ENCODE results near the gene CLDN15. TPM values are rescaled to one million over a fixed set of nuclear protein-coding genes. Genes with fewer than 3 reads are reported as not detected.
A peak's percentile ranks its signal among the peaks of the same experiment; 100 is the strongest.
"Not testable (repeated sequence)": the region's sequence is repeated elsewhere in the genome, so short reads cannot be mapped to it uniquely, and the experiment has no call there.

Gene CLDN15, protein sequence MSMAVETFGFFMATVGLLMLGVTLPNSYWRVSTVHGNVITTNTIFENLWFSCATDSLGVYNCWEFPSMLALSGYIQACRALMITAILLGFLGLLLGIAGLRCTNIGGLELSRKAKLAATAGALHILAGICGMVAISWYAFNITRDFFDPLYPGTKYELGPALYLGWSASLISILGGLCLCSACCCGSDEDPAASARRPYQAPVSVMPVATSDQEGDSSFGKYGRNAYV
- total RNA-seq (10 to 100 TPM in 1 of 9 donors, 1 to 10 TPM in 8; 1.4 to 37.6 (median 2.2) TPM), polyA plus RNA-seq (1 to 10 TPM; 1.9 to 3.6 TPM)
- long read RNA-seq, donor 1, partial matches to known transcripts = 1 of 1 reads
- long read RNA-seq, donor 1, other reads (novel, unspliced or antisense) = 0 of 1 reads
- long read RNA-seq, donor 2 = 0 reads
- long read RNA-seq, donor 3 = 0 reads

DNA sequence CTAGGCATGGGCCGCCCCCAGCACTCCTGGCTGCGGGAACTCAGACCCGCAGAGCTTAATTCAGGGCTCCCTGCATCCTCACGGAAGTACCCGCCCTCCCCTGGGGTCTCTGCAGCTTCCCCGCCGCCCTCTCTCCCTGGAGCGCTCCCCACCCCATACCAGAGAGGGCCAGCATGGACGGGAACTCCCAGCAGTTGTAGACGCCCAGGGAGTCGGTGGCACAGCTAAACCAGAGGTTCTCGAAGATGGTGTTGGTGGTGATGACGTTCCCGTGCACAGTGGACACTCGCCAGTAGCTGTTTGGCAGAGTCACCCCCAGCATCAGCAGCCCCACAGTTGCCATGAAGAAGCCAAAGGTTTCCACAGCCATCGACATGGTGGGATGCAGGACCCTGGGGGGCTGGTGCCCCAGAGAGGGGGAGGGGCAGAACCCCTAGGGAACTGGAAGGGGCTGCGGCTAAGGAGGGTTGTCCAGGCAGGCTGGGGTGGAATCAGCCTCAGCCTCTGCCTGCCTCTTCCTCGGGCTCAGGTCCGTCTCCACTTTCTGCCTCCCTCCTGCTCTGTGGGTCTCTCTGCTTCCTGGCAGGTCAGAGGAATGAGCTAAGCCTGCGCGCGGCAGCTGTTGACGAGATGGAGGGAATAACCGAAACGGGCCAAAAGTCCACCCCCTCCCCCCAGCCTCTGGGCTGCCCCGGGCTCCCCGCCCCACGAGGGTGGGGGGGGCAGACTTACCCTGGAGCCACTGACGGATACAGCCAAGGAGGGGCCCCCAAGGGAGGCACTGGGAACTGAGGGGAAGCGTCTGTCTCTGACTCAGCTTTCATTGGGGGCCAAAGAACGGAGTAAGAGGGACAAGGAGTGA lies at the start of gene CLDN15:
TSS of gene CLDN15 (minus strand) at position 597 of the 862 bp plus-strand sequence. CDS start at position 376, 221 bp downstream.
- intact Hi-C loops (cut with DNase I) = loop anchor here in 2 of 10 donors (2.0 to 10.0 kb wide), 2 partner anchors 19 to 47 kb away; partner anchors contain the start of gene ZNHIT1 (in 1 of the 2)
- peak; percentile 58 to 87 (median 72) for ATAC-seq

DNA sequence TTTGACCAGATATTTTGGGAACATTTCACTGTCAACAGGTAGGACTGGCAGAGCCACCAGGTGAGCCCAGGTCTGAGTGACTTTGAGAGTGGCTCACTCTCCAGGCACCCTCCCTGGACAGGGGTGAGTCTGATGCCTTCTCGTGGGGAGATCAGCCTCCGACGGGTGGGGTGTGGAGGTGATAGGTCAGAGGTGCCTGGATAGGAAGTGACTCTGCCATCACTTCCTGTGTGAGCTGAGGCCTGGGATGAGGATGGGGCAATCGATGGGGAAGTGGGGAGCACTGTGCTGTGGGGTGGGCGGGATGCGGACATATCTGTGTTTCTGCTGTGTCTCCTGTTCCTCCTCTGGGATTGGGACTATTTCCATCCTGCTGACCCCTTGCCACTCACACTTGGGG lies 49.4 kb upstream of the CLDN15 start:
- intact Hi-C loops (cut with DNase I) = loop anchor here in 3 of 10 donors (10.0 kb wide), 3 partner anchors 52 to 392 kb away; partner anchors contain the start of genes ACHE (in 2 of the 3), CLDN15 (in 1 of the 3), PLOD3 (in 1 of the 3) and ZNHIT1 (in 1 of the 3)
- TF ChIP-seq POLR2A (IDR thresholded peaks at IDR 0.05) (no peak), CTCF (IDR thresholded peaks at IDR 0.05) (no peak)
- ATAC-seq = no peak
- no peak overlapping the region for H3K27ac ChIP-seq
- H3K27me3 ChIP-seq = peaks cover 4 to 28% (median 9%) of the 10 kb centered on the region in 9 donors
- DNase-seq = peak in 1 of 5 donors; percentile 26
- H3K36me3 ChIP-seq = no peaks in the 10 kb centered on the region
- no peaks in the 10 kb centered on the region for H3K9me3 ChIP-seq
- WGBS, 4 donors = 58 to 70% (median 67%) methylated on average over 6 of the region's 6 CpGs
- H3K4me1 ChIP-seq = peaks cover 0 to 6% (median 0%) of the 10 kb centered on the region in 12 donors
- H3K4me3 ChIP-seq = no peak overlapping the region

More for the DNA sequence above, at the start of gene CLDN15:
- Histone ChIP-seq H3K27ac (peak within 1 kb of the TSS; percentile 48 to 86 (median 78)), H3K4me3 (peak within 1 kb of the TSS in 9 of 12 donors; percentile 8 to 44 (median 29)), H3K9me3 (no peaks in the 10 kb centered on the region), H3K36me3 (peaks cover 0 to 32% (median 19%) of the 10 kb centered on the region in 9 donors), H3K4me1 (peaks cover 0 to 55% (median 38%) of the 10 kb centered on the region in 12 donors), H3K27me3 (no peaks in the 10 kb centered on the region)
- DNase-seq = peak; percentile 86 to 92 (median 90)
- WGBS, 4 donors = 33 to 55% (median 52%) methylated on average over 14 to 31 of the region's 31 CpGs
- TF ChIP-seq CTCF (IDR thresholded peaks at IDR 0.05) = no peak
- no peak for TF ChIP-seq POLR2A (IDR thresholded peaks at IDR 0.05)

DNA sequence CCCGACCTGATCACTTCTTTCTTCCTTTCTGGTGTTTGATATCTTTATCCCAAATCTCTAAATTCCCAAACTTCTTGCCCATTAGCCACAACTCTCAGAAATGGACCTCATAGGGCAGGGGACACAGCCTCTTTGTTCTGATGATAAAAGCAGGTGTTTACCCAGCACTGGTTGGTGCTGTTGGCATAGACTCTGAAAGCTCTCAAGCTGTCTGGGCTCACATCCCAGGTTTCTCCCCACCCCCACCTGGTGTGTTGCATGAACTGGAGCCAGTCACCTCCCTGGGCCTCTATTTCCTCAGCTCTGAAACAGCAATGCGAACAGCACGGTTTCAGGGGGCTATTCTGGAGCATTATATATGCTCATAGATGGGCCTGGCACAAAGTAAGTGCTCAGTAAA lies 48.3 kb upstream of the CLDN15 start:
- H3K4me3 ChIP-seq, H3K4me1 ChIP-seq, H3K27ac ChIP-seq, H3K36me3 ChIP-seq, H3K9me3 ChIP-seq: not testable (repeated sequence)
- 50 to 64% (median 60%) methylated on average over 3 of the region's 3 CpGs for WGBS, 4 donors
- DNase-seq = peak; percentile 39 to 78 (median 53)
- H3K27me3 ChIP-seq = peaks cover 0 to 16% (median 0%) of the 10 kb centered on the region in 9 donors
- ATAC-seq = peak; percentile 66 to 83 (median 73)
- intact Hi-C loops (cut with DNase I) = loop anchor here in 3 of 10 donors (10.0 kb wide), 3 partner anchors 51 to 391 kb away; partner anchors contain the start of genes ACHE (in 2 of the 3), CLDN15 (in 1 of the 3), PLOD3 (in 1 of the 3) and ZNHIT1 (in 1 of the 3)

- Histone ChIP-seq H3K4me3 (no peak overlapping the region), H3K36me3 (no peaks in the 10 kb centered on the region), H3K9me3 (no peaks in the 10 kb centered on the region), H3K27ac (no peak overlapping the region), H3K27me3 (peaks cover 0 to 10% (median 0%) of the 10 kb centered on the region in 9 donors), H3K4me1 (peaks cover 0 to 6% (median 0%) of the 10 kb centered on the region in 12 donors)
- ATAC-seq (no peak), DNase-seq (peak in 1 of 5 donors; percentile 30)
- intact Hi-C loops (cut with DNase I) = loop anchor here in 3 of 10 donors (10.0 kb wide), 3 partner anchors 50 to 390 kb away; partner anchors contain the start of genes ACHE (in 2 of the 3), CLDN15 (in 1 of the 3), PLOD3 (in 1 of the 3) and ZNHIT1 (in 1 of the 3)
- WGBS, 4 donors = 76 to 81% (median 80%) methylated on average over 9 of the region's 9 CpGs
- TF ChIP-seq POLR2A (IDR thresholded peaks at IDR 0.05) = no peak
- no peak for TF ChIP-seq CTCF (IDR thresholded peaks at IDR 0.05)
Observed at GRCh38 chr7:101285171-101285570, 47.6 kb upstream of the CLDN15 start.

DNA sequence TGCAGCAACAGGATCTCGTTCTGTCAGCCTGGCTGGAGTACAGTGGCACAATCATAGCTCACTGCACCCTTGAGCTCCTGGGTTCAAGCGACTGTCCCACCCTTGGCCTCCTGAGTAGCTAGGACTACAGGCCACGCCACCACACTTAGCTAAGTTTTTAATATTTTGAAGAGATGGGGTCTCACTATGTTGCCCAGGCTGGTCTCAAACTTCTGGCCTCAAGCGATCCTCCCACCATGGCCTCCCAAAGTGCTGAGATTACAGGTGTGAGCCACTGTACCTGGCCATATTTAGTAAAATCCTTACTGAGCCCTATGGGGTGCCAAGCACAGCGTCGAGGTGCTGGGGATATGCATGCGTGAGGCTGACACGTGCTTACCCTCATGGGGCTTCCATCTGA lies 43.3 kb upstream of the CLDN15 start:
- H3K36me3 ChIP-seq, H3K4me3 ChIP-seq, DNase-seq, H3K9me3 ChIP-seq, H3K4me1 ChIP-seq, H3K27ac ChIP-seq, ATAC-seq: not testable (repeated sequence)
- peaks cover 0 to 29% (median 0%) of the 10 kb centered on the region in 9 donors for H3K27me3 ChIP-seq
- intact Hi-C loops (cut with DNase I) = loop anchor here in 8 of 10 donors (2.0 to 10.0 kb wide), 6 partner anchors 16 to 386 kb away; partner anchors contain the start of genes ACHE (in 2 of the 8), CLDN15 (in 1 of the 8), PLOD3 (in 1 of the 8) and ZNHIT1 (in 1 of the 8)
- 76 to 90% (median 86%) methylated on average over 7 to 8 of the region's 8 CpGs for WGBS, 4 donors
